Stimulated activated CD4-positive, alpha-beta T cell treated with anti-CD3 and anti-CD28 coated beads, Interleukin-2, amount 100 ng/mL, for 48 hours (primary cell): ENCODE results near the gene KCNAB2.
A peak's percentile ranks its signal among the peaks of the same experiment; 100 is the strongest.

Source experiments
- DNase-seq, 2 donors: peaks; one replicate each; pipeline ENCODE4 v3.0.0-alpha.2; 2020

KCNAB2 gene

GRCh38 chr1:6134741-6135510 is 89.2 kb downstream of the KCNAB2 start:
- no peak for DNase-seq

- no peak for DNase-seq
Observed at GRCh38 chr1:6136516-6137220, 91.0 kb downstream of the KCNAB2 start.

- DNase-seq, result no peak
Observed at GRCh38 chr1:6137758-6138157, 92.1 kb downstream of the KCNAB2 start.

GRCh38 chr1:6140413-6140812 is 94.7 kb downstream of the KCNAB2 start:
- DNase-seq, result no peak

GRCh38 chr1:6141592-6141991 is 95.9 kb downstream of the KCNAB2 start:
- DNase-seq, result no peak

GRCh38 chr1:6142036-6142621 is 96.4 kb downstream of the KCNAB2 start:
- DNase-seq, result no peak

GRCh38 chr1:6142734-6143133 is 97.0 kb downstream of the KCNAB2 start:
- DNase-seq, result no peak

- DNase-seq, result no peak
Observed at GRCh38 chr1:6143395-6143794, 97.7 kb downstream of the KCNAB2 start.

GRCh38 chr1:6144175-6144574 is 98.5 kb downstream of the KCNAB2 start:
- DNase-seq, result no peak

GRCh38 chr1:6144647-6145395 is 99.1 kb downstream of the KCNAB2 start:
- no peak for DNase-seq

- DNase-seq, result no peak
Observed at GRCh38 chr1:6145396-6145750, 99.7 kb downstream of the KCNAB2 start.

- DNase-seq, result no peak
Observed at GRCh38 chr1:6145864-6146410, 100.2 kb downstream of the KCNAB2 start.

- DNase-seq, result peak; percentile 66 to 75
Observed at GRCh38 chr1:6148497-6149241, 103.0 kb downstream of the KCNAB2 start.

GRCh38 chr1:6149597-6149996 is 103.9 kb downstream of the KCNAB2 start:
- DNase-seq, result no peak

- no peak for DNase-seq
Observed at GRCh38 chr1:6150006-6150938, 104.6 kb downstream of the KCNAB2 start.
